ENCODE measurements around the gene SCTR. TPM values are rescaled to one million over a fixed set of nuclear protein-coding genes. Genes with fewer than 3 reads are reported as not detected.

SCTR gene
- total and polyA plus RNA-seq, 2 of the 13 experiments (the other 11 are each of a cell fraction or from before 2014, with no cell fraction given), result not detected

DNA sequence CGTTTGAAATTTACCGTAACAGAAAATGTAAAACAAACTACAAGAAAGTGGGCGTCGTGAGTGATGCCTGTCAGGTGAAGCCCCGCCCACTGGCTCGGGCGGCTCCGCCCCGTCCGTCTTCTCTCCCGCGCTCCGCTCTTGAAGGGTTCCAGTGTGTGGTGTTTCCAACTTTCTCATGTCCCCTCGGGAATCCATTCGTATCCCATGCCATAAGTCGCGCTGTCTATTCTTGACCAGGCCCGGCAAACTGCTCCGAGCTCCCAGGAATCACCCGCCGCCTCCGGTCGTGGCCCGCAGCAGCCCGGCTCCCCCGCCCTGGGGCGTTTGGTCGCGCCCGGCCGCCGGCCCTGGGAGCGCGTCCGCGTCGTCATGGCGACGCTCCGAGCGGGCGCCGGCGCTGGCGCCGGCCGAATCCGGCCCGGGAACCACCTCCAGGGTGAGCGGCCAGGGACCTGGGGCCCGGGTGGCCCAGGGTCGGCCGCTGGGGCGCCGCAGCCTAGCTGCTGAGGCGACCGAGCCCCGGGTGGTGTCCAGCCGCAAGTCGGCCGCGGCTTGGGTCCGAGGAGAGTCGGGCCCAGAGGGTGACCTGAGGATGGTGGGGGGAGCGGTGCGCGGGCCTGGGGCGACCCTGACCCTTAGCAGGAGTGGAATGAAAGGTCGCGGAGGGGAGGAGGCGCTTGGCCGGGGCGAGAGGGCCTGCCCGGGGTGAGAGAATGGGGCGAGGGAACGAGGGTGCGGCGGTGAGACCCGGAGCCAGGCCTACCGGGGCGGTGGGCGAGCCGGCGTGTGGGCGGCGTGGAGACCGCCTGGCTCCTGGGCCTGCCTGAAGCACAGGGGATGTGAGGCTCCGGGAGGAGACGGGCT is 20.0 kb upstream of the SCTR start, which contains the start of gene CFAP221 (continued):
- TF ChIP-seq, protein P1, sequence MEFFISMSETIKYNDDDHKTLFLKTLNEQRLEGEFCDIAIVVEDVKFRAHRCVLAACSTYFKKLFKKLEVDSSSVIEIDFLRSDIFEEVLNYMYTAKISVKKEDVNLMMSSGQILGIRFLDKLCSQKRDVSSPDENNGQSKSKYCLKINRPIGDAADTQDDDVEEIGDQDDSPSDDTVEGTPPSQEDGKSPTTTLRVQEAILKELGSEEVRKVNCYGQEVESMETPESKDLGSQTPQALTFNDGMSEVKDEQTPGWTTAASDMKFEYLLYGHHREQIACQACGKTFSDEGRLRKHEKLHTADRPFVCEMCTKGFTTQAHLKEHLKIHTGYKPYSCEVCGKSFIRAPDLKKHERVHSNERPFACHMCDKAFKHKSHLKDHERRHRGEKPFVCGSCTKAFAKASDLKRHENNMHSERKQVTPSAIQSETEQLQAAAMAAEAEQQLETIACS (CRISPR knock-in tag; IDR thresholded peaks at IDR 0.05), result 0 out of 2 replicates have a peak, but pooled peaks have one; percentile 22
- TF ChIP-seq ZNF446 (CRISPR knock-in tag; IDR thresholded peaks at IDR 0.05) (no peak; the same call in 1 of the 2 replicates), MLLT10 (CRISPR knock-in tag; IDR thresholded peaks at IDR 0.05) (no peak), ZNF772 (CRISPR knock-in tag; IDR thresholded peaks at IDR 0.05) (peak; percentile 56), NR2C2 (CRISPR knock-in tag; IDR thresholded peaks at IDR 0.05; ENCODE audit: borderline replicate concordance) (peak; percentile 64), PAWR (CRISPR knock-in tag; IDR thresholded peaks at IDR 0.05; ENCODE audit: borderline replicate concordance) (no peak), ZNF781 (CRISPR knock-in tag; IDR thresholded peaks at IDR 0.05; ENCODE audit: borderline replicate concordance, not compliant biosample characterization) (peak; percentile 61), RFX1 (IDR thresholded peaks at IDR 0.05) (peak; percentile 97), XRCC5 (optimal IDR thresholded peaks at IDR 0.05; ENCODE audit: low read length) (peak; percentile 65), ZBTB7B (CRISPR knock-in tag; IDR thresholded peaks at IDR 0.05) (peak; percentile 18; the same call in 1 of the 2 replicates), MXI1 (IDR thresholded peaks at IDR 0.05; ENCODE audit: borderline replicate concordance, low read depth, low read length) (peak; percentile 91; the same call in 2 of the 3 replicates), ZNF598 (CRISPR knock-in tag; IDR thresholded peaks at IDR 0.05; ENCODE audit: borderline replicate concordance) (peak; percentile 29; the same call in 1 of the 2 replicates)
- TF ChIP-seq, protein P2, sequence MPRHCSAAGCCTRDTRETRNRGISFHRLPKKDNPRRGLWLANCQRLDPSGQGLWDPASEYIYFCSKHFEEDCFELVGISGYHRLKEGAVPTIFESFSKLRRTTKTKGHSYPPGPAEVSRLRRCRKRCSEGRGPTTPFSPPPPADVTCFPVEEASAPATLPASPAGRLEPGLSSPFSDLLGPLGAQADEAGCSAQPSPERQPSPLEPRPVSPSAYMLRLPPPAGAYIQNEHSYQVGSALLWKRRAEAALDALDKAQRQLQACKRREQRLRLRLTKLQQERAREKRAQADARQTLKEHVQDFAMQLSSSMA (CRISPR knock-in tag; IDR thresholded peaks at IDR 0.05), result no peak
- TF ChIP-seq, protein P3, sequence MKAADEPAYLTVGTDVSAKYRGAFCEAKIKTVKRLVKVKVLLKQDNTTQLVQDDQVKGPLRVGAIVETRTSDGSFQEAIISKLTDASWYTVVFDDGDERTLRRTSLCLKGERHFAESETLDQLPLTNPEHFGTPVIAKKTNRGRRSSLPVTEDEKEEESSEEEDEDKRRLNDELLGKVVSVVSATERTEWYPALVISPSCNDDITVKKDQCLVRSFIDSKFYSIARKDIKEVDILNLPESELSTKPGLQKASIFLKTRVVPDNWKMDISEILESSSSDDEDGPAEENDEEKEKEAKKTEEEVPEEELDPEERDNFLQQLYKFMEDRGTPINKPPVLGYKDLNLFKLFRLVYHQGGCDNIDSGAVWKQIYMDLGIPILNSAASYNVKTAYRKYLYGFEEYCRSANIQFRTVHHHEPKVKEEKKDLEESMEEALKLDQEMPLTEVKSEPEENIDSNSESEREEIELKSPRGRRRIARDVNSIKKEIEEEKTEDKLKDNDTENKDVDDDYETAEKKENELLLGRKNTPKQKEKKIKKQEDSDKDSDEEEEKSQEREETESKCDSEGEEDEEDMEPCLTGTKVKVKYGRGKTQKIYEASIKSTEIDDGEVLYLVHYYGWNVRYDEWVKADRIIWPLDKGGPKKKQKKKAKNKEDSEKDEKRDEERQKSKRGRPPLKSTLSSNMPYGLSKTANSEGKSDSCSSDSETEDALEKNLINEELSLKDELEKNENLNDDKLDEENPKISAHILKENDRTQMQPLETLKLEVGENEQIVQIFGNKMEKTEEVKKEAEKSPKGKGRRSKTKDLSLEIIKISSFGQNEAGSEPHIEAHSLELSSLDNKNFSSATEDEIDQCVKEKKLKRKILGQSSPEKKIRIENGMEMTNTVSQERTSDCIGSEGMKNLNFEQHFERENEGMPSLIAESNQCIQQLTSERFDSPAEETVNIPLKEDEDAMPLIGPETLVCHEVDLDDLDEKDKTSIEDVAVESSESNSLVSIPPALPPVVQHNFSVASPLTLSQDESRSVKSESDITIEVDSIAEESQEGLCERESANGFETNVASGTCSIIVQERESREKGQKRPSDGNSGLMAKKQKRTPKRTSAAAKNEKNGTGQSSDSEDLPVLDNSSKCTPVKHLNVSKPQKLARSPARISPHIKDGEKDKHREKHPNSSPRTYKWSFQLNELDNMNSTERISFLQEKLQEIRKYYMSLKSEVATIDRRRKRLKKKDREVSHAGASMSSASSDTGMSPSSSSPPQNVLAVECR (CRISPR knock-in tag; IDR thresholded peaks at IDR 0.05; ENCODE audit: borderline replicate concordance), result peak; percentile 70; the same call in 1 of the 2 replicates
- TF ChIP-seq, protein P4, sequence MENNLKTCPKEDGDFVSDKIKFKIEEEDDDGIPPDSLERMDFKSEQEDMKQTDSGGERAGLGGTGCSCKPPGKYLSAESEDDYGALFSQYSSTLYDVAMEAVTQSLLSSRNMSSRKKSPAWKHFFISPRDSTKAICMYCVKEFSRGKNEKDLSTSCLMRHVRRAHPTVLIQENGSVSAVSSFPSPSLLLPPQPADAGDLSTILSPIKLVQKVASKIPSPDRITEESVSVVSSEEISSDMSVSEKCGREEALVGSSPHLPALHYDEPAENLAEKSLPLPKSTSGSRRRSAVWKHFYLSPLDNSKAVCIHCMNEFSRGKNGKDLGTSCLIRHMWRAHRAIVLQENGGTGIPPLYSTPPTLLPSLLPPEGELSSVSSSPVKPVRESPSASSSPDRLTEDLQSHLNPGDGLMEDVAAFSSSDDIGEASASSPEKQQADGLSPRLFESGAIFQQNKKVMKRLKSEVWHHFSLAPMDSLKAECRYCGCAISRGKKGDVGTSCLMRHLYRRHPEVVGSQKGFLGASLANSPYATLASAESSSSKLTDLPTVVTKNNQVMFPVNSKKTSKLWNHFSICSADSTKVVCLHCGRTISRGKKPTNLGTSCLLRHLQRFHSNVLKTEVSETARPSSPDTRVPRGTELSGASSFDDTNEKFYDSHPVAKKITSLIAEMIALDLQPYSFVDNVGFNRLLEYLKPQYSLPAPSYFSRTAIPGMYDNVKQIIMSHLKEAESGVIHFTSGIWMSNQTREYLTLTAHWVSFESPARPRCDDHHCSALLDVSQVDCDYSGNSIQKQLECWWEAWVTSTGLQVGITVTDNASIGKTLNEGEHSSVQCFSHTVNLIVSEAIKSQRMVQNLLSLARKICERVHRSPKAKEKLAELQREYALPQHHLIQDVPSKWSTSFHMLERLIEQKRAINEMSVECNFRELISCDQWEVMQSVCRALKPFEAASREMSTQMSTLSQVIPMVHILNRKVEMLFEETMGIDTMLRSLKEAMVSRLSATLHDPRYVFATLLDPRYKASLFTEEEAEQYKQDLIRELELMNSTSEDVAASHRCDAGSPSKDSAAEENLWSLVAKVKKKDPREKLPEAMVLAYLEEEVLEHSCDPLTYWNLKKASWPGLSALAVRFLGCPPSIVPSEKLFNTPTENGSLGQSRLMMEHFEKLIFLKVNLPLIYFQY (CRISPR knock-in tag; IDR thresholded peaks at IDR 0.05; ENCODE audit: borderline replicate concordance), result peak; percentile 64; the same call in 1 of the 2 replicates
- TF ChIP-seq, protein P5, sequence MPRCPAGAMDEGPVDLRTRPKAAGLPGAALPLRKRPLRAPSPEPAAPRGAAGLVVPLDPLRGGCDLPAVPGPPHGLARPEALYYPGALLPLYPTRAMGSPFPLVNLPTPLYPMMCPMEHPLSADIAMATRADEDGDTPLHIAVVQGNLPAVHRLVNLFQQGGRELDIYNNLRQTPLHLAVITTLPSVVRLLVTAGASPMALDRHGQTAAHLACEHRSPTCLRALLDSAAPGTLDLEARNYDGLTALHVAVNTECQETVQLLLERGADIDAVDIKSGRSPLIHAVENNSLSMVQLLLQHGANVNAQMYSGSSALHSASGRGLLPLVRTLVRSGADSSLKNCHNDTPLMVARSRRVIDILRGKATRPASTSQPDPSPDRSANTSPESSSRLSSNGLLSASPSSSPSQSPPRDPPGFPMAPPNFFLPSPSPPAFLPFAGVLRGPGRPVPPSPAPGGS (CRISPR knock-in tag; IDR thresholded peaks at IDR 0.05), result peak; percentile 59; the same call in 1 of the 2 replicates
